ENCODE data around the gene ZNF546.

The ZNF546 gene

GRCh38 chr19:40056505-40056904 is 59.6 kb downstream of the ZNF546 start:
- DNase-seq = no peak

DNA sequence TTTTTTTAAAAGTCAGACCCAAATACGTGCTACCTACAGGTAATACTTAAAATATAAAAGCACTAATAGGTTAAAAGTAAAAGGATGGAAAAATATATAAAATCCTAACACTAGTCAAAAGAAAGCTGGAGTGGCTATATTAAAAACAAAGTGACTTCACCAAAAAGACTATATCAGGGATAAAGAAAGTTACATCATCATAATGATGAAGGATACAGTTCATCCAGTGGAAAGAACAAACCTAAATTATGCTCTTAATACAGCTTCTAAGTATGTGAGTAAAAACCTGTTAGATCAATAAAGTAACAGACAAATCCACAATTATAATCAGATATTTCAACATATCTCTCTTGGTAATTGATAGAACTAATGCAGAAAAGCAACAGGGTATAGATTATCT is 60.3 kb downstream of the ZNF546 start:
- DNase-seq = no peak

- no peak for DNase-seq
Observed at GRCh38 chr19:40059624-40060023, 62.8 kb downstream of the ZNF546 start.

DNA sequence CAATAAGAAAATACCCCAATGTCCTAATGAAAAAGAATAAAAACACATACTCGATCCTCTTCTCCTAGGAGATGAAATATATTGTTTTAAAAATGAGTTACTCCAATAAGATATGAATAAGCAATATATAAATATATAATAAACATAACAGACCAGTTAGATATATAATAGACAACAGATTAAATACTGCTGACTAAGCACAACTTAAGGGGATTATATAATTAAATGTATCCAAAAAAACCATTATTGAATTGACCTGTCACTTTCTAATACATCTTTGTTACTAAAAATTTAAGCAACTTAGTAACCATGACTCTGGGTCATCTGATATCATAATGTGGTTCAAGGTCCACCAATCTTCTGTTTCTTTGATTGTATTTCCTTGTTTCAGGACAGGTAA is 73.2 kb downstream of the ZNF546 start:
- DNase-seq = no peak
